ENCODE results near the gene AEBP2. TPM values are rescaled to one million over a fixed set of nuclear protein-coding genes. Genes with fewer than 3 reads are reported as not detected.

The AEBP2 gene
- total and polyA plus RNA-seq, 2 of the 8 experiments (the other 6 are each of a cell fraction or from before 2014, with no cell fraction given): 13.6 to 61.4 TPM

DNA sequence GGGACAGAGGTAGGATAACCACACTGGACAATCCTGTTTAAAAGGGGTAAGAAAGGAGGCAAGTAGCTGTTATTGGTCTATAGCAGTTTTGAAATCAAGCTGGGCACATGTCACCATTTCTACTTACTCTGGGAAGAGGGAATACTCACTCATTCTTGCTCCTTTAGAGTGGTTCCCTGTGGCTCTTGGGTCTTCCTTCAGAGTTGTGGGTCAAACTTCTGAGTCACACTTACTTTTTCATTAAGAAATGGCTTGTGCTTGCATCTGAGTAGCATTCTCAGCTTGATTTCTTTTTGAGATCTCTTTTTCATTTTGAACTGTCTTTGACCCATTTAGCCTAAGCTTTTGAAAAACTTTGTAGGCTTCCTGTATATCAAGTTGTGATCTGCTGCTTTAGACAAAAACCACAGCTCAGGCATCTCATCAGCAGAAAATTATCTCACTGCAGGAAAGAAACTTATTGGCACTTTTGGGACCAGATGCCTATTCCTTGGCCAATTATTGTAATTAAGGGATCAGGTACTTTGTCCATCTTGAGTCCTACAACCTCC lies 122.2 kb downstream of the AEBP2 start (continued):
- TF ChIP-seq, protein P1, sequence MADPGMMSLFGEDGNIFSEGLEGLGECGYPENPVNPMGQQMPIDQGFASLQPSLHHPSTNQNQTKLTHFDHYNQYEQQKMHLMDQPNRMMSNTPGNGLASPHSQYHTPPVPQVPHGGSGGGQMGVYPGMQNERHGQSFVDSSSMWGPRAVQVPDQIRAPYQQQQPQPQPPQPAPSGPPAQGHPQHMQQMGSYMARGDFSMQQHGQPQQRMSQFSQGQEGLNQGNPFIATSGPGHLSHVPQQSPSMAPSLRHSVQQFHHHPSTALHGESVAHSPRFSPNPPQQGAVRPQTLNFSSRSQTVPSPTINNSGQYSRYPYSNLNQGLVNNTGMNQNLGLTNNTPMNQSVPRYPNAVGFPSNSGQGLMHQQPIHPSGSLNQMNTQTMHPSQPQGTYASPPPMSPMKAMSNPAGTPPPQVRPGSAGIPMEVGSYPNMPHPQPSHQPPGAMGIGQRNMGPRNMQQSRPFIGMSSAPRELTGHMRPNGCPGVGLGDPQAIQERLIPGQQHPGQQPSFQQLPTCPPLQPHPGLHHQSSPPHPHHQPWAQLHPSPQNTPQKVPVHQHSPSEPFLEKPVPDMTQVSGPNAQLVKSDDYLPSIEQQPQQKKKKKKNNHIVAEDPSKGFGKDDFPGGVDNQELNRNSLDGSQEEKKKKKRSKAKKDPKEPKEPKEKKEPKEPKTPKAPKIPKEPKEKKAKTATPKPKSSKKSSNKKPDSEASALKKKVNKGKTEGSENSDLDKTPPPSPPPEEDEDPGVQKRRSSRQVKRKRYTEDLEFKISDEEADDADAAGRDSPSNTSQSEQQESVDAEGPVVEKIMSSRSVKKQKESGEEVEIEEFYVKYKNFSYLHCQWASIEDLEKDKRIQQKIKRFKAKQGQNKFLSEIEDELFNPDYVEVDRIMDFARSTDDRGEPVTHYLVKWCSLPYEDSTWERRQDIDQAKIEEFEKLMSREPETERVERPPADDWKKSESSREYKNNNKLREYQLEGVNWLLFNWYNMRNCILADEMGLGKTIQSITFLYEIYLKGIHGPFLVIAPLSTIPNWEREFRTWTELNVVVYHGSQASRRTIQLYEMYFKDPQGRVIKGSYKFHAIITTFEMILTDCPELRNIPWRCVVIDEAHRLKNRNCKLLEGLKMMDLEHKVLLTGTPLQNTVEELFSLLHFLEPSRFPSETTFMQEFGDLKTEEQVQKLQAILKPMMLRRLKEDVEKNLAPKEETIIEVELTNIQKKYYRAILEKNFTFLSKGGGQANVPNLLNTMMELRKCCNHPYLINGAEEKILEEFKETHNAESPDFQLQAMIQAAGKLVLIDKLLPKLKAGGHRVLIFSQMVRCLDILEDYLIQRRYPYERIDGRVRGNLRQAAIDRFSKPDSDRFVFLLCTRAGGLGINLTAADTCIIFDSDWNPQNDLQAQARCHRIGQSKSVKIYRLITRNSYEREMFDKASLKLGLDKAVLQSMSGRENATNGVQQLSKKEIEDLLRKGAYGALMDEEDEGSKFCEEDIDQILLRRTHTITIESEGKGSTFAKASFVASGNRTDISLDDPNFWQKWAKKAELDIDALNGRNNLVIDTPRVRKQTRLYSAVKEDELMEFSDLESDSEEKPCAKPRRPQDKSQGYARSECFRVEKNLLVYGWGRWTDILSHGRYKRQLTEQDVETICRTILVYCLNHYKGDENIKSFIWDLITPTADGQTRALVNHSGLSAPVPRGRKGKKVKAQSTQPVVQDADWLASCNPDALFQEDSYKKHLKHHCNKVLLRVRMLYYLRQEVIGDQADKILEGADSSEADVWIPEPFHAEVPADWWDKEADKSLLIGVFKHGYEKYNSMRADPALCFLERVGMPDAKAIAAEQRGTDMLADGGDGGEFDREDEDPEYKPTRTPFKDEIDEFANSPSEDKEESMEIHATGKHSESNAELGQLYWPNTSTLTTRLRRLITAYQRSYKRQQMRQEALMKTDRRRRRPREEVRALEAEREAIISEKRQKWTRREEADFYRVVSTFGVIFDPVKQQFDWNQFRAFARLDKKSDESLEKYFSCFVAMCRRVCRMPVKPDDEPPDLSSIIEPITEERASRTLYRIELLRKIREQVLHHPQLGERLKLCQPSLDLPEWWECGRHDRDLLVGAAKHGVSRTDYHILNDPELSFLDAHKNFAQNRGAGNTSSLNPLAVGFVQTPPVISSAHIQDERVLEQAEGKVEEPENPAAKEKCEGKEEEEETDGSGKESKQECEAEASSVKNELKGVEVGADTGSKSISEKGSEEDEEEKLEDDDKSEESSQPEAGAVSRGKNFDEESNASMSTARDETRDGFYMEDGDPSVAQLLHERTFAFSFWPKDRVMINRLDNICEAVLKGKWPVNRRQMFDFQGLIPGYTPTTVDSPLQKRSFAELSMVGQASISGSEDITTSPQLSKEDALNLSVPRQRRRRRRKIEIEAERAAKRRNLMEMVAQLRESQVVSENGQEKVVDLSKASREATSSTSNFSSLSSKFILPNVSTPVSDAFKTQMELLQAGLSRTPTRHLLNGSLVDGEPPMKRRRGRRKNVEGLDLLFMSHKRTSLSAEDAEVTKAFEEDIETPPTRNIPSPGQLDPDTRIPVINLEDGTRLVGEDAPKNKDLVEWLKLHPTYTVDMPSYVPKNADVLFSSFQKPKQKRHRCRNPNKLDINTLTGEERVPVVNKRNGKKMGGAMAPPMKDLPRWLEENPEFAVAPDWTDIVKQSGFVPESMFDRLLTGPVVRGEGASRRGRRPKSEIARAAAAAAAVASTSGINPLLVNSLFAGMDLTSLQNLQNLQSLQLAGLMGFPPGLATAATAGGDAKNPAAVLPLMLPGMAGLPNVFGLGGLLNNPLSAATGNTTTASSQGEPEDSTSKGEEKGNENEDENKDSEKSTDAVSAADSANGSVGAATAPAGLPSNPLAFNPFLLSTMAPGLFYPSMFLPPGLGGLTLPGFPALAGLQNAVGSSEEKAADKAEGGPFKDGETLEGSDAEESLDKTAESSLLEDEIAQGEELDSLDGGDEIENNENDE (IDR thresholded peaks at IDR 0.05; ENCODE audit: insufficient replicate concordance, low read length): no peak
- TF ChIP-seq POLR2AphosphoS5 (IDR thresholded peaks at IDR 0.05; ENCODE audit: low read depth, low read length): no peak
- no peak for TF ChIP-seq KDM1A (IDR thresholded peaks at IDR 0.05; ENCODE audit: borderline replicate concordance, low read length)
- no peak for TF ChIP-seq EZH2 (IDR thresholded peaks at IDR 0.05; ENCODE audit: low read depth, low read length, severe bottlenecking)
- no peak for TF ChIP-seq SIX5 (IDR thresholded peaks at IDR 0.05; ENCODE audit: low read depth, low read length)
- TF ChIP-seq RNF2 (IDR thresholded peaks at IDR 0.05; ENCODE audit: borderline replicate concordance, low read depth, low read length, missing control alignments, poor library complexity, severe bottlenecking): no peak
- TF ChIP-seq SRF (IDR thresholded peaks at IDR 0.05; ENCODE audit: low read depth, low read length): no peak

Measured in H1 (cell line).